ENCODE measurements around the gene UCHL1. TPM values are rescaled to one million over a fixed set of nuclear protein-coding genes. Genes with fewer than 3 reads are reported as not detected.

UCHL1 gene
- total RNA-seq, 1 experiment from 2014 or later, result 0.74 TPM

- no peaks in the 10 kb centered on the region for H3K27me3 ChIP-seq (ENCODE audit: control insufficient read depth, insufficient read depth, low read length)
- H3K4me1 ChIP-seq (ENCODE audit: control insufficient read depth, insufficient read depth, low read length), result peaks cover 17% of the 10 kb centered on the region
- CTCF ChIA-PET, result no interaction called here
- no peaks in the 10 kb centered on the region; the same call in 1 of the 2 replicates for H3K36me3 ChIP-seq (ENCODE audit: control insufficient read depth, insufficient read depth, low read length)
- ATAC-seq (no peak), DNase-seq (ENCODE audit: low read depth, low spot score) (no peak)
- POLR2A ChIA-PET, result no interaction called here
- BruUV-seq (replicated peaks), result no TSS peak
- intact Hi-C loops (cut with micrococcal nuclease; ENCODE audit: unreplicated experiment) (no loop called here), in situ Hi-C loops (cut with HindIII; ENCODE audit: low pct_unique_long_range_greater_than_20kb, low sequenced_read_pairs) (no loop called here)
- TF ChIP-seq SIN3A (IDR thresholded peaks at IDR 0.05; ENCODE audit: borderline replicate concordance, insufficient read depth, low read depth, low read length), result no peak
- no peak for TF ChIP-seq REST (IDR thresholded peaks at IDR 0.05; ENCODE audit: insufficient read depth in 1 of 2, low read depth in 2 of 2, low read length in 1 of 2)
- no peak for TF ChIP-seq POLR2AphosphoS5 (IDR thresholded peaks at IDR 0.05; ENCODE audit: low read depth, low read length)
- no peak for TF ChIP-seq TCF7L2 (IDR thresholded peaks at IDR 0.05; ENCODE audit: low read depth, low read length)
- no peak for TF ChIP-seq CTCF (IDR thresholded peaks at IDR 0.05)
- H3K9me3 ChIP-seq (ENCODE audit: control insufficient read depth, insufficient read depth, low read depth, low read length), result no peaks in the 10 kb centered on the region
- H3K4me3 ChIP-seq (ENCODE audit: low read depth in 2 of 2, low read length in 2 of 2), result no peak overlapping the region
- no peak overlapping the region for H3K27ac ChIP-seq (ENCODE audit: low read length)
These were observed 37.2 kb upstream of the UCHL1 start for GRCh38 chr4:41219421-41219950.

GRCh38 chr4:41221850-41222645 is 34.7 kb upstream of the UCHL1 start:
- DNase-seq (ENCODE audit: low read depth, low spot score) (no peak), ATAC-seq (no peak)
- CTCF ChIA-PET, result no interaction called here
- BruUV-seq (replicated peaks), result no TSS peak
- H3K27me3 ChIP-seq (ENCODE audit: control insufficient read depth, insufficient read depth, low read length), result no peaks in the 10 kb centered on the region
- H3K4me3 ChIP-seq (ENCODE audit: low read depth in 2 of 2, low read length in 2 of 2), result no peak overlapping the region
- intact Hi-C loops (cut with micrococcal nuclease; ENCODE audit: unreplicated experiment) (no loop called here), in situ Hi-C loops (cut with HindIII; ENCODE audit: low pct_unique_long_range_greater_than_20kb, low sequenced_read_pairs) (no loop called here)
- TF ChIP-seq REST (IDR thresholded peaks at IDR 0.05; ENCODE audit: insufficient read depth in 1 of 2, low read depth in 2 of 2, low read length in 1 of 2), result no peak
- no peak for TF ChIP-seq SIN3A (IDR thresholded peaks at IDR 0.05; ENCODE audit: borderline replicate concordance, insufficient read depth, low read depth, low read length)
- TF ChIP-seq CTCF (IDR thresholded peaks at IDR 0.05), result no peak
- no peak for TF ChIP-seq POLR2AphosphoS5 (IDR thresholded peaks at IDR 0.05; ENCODE audit: low read depth, low read length)
- TF ChIP-seq TCF7L2 (IDR thresholded peaks at IDR 0.05; ENCODE audit: low read depth, low read length), result no peak
- no peaks in the 10 kb centered on the region for H3K36me3 ChIP-seq (ENCODE audit: control insufficient read depth, insufficient read depth, low read length)
- POLR2A ChIA-PET, result no interaction called here
- peaks cover 2% of the 10 kb centered on the region; the same call in 1 of the 2 replicates for H3K4me1 ChIP-seq (ENCODE audit: control insufficient read depth, insufficient read depth, low read length)
- H3K27ac ChIP-seq (ENCODE audit: low read length), result no peak overlapping the region
- no peaks in the 10 kb centered on the region for H3K9me3 ChIP-seq (ENCODE audit: control insufficient read depth, insufficient read depth, low read depth, low read length)
